GM19372 (cell line): Measurements from ENCODE around the gene DYNLL2.
"Not testable (repeated sequence)": the region's sequence is repeated elsewhere in the genome, so short reads cannot be mapped to it uniquely, and the experiment has no call there.

Source experiments
- ATAC-seq: cut with Tn5 transposase; IDR thresholded peaks from one replicate; pipeline ENCODE4 v1.9.1; 2021; ENCODE audit warnings: mild to moderate bottlenecking, low read depth, moderate library complexity; ENCODE audit not compliant: unreplicated experiment

Gene DYNLL2

DNA sequence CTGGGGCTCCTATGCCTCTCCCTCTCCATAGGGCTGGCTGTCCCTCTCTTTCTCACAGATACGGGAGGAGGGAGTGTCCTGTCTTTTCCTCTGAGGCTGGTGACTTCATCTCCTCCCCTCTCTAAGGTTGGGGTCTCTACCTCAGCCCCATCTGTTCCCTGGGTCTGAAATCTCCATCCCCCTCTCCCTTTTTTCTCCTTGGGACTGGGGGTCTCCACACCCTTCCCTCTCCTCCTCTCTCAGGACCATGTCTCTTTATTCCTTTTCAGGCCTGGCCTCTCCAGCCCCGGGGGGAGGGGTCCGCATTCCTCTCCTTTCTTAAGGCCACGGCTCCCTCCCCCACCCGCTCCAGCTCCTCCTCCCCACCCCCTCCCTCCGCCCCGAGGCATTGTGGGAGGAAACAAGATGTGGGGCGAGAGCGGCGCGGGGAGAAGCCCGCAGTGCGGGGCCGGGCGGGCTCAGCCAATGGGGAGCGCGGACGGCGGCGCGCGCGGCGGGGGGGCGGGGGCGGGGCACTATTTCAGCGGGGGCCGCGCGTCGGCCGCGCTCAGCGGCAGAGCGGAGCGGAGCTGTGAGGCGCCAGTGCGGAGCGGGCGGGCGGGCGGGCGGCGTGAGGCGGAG, at the start of gene DYNLL2:
DYNLL2 (plus strand) TSS at position 550 of the 621 bp plus-strand sequence. CDS start 3,672 bp downstream, outside the sequence.
- peak; percentile 61 for ATAC-seq

GRCh38 chr17:58039975-58040374, 43.2 kb upstream of the DYNLL2 start:
- ATAC-seq, result no peak

- ATAC-seq, result no peak
Measured at GRCh38 chr17:58040386-58040785, 42.8 kb upstream of the DYNLL2 start.

DNA sequence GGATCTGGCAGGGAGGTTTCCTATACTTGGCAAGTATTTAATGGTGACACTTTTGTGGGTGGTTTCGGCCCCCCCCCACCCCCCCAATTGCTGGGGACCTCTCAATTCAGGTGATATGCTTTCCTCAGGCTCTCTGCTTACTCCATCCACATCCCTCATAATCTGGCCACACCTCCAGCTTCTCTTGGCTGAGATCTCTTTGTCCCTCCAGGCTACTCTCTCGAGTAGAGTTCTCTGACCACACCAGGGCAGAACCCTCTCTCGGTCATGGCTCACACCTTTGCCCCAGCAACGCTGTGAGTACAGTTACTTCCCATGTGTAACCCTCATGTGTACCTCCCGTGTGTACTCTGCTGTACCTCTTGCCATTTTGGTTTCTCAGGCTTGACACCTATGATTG, 42.1 kb upstream of the DYNLL2 start:
- no peak for ATAC-seq

- no peak for ATAC-seq
Measured at GRCh38 chr17:58043221-58044181, 39.7 kb upstream of the DYNLL2 start.

GRCh38 chr17:58044256-58044655, 39.0 kb upstream of the DYNLL2 start:
- not testable (repeated sequence) for ATAC-seq

- ATAC-seq, result no peak
Measured at GRCh38 chr17:58046239-58047094, 36.8 kb upstream of the DYNLL2 start.

- ATAC-seq, result no peak
Measured at GRCh38 chr17:58047376-58048150, 35.7 kb upstream of the DYNLL2 start.

DNA sequence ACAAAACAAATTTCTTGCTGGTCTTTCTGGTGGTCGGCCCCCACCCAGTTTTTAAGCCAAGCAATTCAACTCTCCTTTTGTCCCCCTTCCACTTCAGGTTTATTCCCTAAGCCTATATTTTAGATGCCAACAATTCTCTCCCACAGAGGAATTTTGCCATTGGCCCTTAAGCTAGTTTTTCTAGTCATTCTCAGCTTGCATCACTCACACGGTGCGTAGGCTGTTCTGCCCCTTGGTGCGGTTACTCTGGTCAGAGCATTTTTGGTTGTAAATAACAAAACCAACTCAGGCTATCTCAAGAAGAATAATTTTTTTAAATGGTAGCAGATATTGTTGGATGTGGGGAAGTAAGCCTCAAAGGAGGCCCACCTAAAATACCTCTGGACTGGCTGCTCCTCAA, 33.7 kb upstream of the DYNLL2 start:
- ATAC-seq, result no peak

GRCh38 chr17:58050966-58051365, 32.3 kb upstream of the DYNLL2 start:
- ATAC-seq, result no peak

GRCh38 chr17:58051468-58051867, 31.8 kb upstream of the DYNLL2 start:
- no peak for ATAC-seq

GRCh38 chr17:58052407-58052806, 30.8 kb upstream of the DYNLL2 start:
- ATAC-seq, result no peak

DNA sequence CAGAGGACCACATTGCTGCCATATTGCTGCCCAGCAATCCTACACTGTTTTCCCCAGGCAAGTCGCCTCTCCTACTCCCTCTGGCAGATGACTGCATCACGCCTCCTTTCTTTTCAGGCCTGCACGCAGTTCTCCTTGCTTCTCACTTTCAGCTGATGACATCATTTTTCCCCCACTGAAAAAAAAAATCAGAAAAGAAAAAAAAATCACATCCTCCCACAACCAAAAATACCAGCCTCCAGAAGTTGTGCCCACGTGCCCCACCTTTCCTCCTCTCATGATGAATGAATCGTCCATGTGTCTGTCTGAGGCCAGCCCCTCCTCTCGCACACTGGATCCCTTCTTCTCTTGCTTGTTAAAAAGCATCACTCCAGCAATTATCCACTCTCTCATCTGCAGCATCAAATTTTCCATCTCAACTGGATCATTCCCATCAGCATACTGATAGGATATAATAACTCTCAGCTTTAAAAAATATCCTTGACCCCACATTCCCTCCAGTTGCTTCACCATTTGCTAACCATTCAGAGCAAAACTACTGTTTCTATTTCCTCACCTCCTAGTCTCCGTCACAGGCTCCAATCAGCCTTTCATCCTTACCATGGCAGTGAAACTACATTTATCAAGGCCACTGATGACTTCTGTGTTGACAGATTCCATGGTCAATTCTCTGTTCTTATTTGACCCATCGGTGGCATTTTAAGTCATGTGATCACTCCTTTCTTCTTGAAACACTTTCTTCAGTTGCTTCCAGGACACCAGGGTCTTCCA, 30.1 kb upstream of the DYNLL2 start:
- ATAC-seq, result no peak

DNA sequence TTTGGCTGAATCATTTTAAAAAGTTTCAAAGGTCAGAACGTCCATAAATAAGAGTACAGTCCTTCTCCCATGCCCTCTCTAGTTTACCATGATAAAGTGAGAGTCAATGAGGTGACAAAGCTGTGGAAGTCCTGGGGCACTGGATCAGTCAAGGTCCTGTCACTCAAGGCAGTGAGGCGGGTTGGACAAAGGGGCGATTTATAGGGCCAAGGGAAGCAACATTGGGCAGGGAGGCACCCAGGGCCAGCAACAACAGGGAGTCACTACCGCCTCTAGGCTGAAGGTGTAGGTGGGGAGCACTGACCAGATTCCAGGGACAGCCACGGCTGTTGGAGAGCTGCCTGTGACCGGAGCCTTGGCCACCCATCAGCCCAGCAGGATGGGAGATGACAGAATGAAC, 28.6 kb upstream of the DYNLL2 start:
- no peak for ATAC-seq

DNA sequence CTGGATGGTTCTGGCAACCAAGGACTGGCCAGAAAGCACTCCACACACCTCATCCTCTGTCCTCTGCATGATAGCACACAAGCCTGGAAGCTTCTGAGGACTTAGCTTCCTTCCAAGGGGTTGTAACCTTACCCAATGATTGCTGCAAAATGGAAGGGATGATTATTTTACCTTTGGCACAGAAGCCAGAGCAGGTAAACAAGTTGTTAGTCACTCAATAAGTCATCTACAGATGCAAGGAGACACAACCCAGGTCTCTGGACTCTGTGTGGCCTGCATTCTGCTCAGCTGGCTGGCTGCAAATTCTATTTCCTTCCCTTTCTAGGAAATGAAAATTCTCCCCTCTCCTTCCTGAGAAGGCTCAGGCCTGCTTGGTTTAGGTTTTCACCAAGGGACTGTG, 26.7 kb upstream of the DYNLL2 start:
- ATAC-seq, result no peak

DNA sequence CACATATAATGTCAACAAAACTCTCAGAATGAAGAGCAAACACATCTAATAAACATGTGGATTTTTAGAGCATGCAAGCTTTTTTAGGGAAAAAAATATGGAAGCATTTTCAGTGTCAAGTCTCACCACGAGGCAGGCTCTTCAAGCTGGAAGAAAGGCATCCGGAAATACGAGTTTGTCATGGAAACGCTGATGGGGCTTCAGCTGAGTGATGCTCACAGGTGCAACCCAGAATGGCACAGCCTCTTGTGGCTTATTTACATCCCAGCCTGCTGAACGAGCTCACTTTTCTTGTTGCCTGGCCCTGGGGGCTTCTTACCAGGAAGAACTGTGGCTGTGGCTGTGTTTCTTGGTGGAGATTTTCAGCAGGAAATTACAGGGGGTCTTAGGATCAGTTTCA, 24.1 kb upstream of the DYNLL2 start:
- ATAC-seq, result no peak

- no peak for ATAC-seq
Measured at GRCh38 chr17:58060596-58061191, 22.5 kb upstream of the DYNLL2 start.

GRCh38 chr17:58061672-58062071, 21.5 kb upstream of the DYNLL2 start:
- ATAC-seq, result no peak

DNA sequence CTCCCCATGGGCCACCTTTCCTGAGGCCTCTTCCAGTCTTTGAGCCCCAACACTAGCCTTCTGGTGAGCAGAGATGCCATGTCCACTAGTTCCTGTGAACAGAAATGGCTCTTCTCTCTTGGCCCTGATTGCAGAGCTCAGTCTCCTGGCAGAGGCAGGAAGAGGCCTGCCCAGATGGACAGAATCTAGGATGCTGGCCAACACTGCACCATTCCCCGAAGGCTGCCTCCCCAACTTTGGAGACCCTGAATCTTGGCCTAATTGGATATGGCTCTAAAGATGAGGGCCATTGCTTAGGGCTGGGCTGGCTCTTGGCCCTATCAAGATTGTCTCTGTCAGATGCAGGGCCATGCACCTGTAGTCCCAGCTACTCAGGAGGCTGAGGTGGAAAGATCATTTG, 18.0 kb upstream of the DYNLL2 start:
- no peak for ATAC-seq
